Cardiac septum (tissue), 1 donor: ENCODE data around the gene TMEM131. TPM values are rescaled to one million over a fixed set of nuclear protein-coding genes. Genes with fewer than 3 reads are reported as not detected.
"Not testable (repeated sequence)": the region's sequence is repeated elsewhere in the genome, so short reads cannot be mapped to it uniquely, and the experiment has no call there.

Experiments
- DNase-seq: peaks from one replicate; pipeline ENCODE4 v3.0.0-alpha.2; 2020; ENCODE audit warnings: low spot score
- intact Hi-C: fragments of 100-400 bp; cut with DNase I; formaldehyde crosslinking; loops from one replicate; pipeline ENCODE4 v1.14.0; 2022
- total RNA-seq: library from RNA; stranded (reverse); fragmentation: NEBNext Ultra II Directional; extraction: Animal tissue kit (Norgen Biotek cat#: 25700); gene quantifications from one replicate; pipeline ENCODE4 v1.2.1, GENCODE V29; 2021
- donor health status: DM: no; HTN: no; CAD: no.

The TMEM131 gene
- total RNA-seq, 1 donor from 2014 or later = 28.6 TPM

DNA sequence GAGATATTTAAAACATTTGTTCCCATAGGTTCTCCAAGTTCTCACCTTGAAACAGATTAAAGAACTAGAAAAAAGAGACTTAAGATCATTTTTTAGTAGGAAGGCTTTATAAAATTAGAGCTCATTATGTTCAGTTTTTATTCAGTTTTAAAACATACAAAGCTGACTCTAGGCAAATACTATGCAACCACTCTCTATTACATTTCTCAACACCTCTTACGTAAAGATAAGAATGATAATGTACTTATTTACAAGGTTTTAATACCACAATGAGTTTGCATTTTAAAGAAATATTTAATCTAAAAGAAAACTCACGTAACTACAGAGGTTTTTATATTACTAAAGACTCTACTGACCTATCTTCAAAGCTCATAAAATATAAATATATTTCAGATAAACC, 68.8 kb downstream of the TMEM131 start:
- intact Hi-C loops = no loop called here
- DNase-seq = no peak

DNA sequence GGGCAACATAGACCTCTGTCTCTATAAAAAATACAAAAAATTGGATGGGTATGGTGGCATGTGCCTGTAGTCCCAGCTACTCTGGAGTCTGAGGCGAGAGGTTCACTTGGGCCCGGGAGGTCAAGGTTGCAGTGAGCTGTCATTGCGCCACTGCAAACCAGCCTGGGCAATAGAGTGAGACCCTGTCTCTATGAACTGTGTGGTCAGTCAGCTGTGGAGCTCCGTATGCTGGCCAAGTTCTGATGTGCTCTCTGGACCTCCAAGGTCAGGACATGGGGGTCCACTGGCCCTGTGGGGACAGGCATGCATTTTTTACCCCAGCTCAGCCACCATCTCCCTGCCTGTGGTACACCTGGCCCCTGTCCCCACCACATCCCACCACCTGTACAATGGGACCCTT, 71.6 kb downstream of the TMEM131 start:
- no peak for DNase-seq
- intact Hi-C loops = no loop called here

DNA sequence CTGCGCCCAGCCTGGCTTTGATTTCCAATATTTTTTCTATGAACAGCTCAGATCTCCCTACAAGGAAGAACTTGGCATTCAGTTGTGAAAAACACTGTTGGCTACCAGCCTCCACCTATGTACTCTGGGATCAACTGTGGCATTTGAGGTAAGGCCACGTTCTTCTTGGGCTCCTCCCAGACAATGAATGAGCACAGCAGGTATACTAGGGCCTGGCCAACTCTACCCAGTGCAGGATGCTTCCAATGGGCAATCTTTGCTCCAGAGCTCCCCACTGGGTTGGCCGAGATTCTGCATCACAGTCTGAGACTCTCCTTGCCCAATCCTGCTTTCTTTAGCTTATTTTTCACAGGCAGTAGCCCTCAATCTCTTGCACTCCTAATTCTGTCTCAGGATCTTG, 75.9 kb downstream of the TMEM131 start:
- intact Hi-C loops = no loop called here
- no peak for DNase-seq

DNA sequence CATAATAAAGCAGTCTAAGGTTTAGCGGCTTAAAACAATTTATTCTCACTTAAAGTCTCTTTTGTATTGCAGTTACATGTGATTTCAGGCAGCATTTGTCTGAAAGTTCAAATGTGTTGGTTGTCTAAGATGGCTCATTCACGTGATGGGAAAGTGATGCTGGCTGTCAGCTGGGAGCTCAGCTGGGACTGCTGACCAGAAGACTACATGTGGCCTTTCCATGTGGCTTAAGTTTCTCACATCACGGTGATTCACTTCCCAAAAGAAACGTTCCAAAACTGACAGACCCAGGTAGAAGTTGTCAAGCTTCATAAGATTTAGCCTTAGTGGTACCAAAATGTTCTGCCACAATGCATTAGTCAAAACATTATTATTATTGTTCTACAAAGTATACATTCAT, 76.9 kb downstream of the TMEM131 start:
- intact Hi-C loops = no loop called here
- no peak for DNase-seq

DNA sequence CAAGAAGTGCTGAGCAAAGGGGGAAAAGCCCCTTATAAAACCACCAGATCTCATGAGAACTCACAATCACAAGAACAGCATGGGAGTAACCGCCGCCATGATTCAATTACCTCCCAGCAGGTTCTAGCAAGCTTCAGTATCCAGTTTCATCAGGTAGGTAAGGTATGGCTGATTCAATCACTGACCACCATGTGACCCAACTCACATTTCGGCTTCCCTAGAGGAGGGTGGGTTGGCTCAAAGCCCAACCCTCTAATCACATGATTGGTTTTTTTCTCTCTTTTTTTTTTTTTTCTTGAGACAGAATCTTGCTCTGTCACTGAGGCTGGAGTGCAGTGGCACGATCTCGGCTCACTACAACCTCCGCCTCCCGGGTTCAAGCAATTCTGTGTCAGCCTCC, 78.1 kb downstream of the TMEM131 start:
- intact Hi-C loops, DNase-seq: not testable (repeated sequence)

DNA sequence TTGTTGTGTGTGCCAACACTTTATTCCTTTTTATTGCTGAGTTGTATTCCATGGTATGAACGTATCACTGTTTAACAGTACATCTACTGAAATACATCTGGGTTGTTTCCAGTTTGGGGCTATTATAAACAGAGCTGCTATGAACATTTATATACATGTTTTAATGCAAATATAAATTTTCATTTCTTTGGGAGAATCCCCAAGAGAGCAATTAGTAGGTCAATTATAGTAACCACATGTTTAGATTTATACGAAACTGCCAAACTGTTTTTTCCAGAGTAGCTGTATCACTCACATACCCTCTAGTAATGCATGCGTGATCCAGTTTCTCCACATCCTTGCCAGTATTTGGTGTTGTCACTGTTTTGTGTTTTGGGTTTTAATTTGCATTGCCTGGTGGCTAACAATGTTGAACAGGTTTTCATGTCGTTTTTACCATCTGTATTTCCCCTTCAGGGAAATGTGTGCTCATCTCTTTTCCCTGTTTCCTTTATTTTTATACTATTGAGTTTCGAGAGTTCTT, 81.0 kb downstream of the TMEM131 start:
- intact Hi-C loops = no loop called here

DNA sequence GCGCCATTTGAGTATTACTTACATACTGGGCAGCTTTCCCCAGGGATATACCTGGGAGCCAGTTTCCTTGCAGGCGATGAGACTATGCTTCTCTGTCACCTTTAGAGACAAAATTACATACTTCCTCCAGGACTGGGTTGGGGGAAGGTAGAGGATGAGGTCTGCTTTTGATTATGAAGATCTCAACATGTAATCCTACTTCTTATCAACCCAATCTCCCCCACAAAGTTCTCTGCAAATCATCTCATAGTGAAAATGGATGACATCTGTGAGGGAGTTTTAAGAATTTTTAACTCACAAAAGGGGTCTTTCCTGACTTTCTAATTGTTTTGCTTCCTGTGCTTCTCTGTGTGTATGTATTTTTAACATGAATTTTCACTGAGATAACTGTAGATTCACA, 81.9 kb downstream of the TMEM131 start:
- no peak for DNase-seq
- intact Hi-C loops = no loop called here

More for the DNA sequence above, 81.0 kb downstream of the TMEM131 start:
- DNase-seq = no peak

DNA sequence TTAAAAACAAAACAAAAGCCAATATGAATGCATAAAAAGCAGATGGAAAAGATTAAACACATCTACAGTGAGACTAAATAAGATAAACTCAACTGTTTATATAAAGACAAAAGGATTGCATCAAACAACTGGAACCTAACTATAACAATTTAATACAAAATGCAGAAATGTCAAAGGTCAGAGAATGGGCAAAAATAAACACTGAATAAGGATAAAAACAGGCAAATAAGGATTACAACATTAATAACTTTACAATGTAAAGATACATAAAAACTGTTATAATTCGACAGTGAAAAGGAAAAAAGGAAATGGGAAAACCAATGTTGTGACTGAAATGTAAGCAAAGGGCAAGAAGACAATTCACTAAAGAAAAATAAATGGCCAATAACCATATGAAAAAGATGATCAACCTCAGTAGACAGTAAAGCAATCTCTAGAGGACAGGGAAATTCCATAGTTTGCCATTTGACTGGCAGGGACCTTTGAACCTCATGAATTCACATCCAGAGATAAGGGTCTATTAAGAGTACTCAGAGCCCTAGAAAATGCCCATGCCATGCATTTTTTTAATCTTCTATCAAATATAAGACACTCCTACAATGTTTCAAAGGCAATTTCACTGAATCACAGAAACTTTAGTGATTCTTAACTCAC, 83.7 kb downstream of the TMEM131 start:
- intact Hi-C loops = no loop called here
- no peak for DNase-seq

DNA sequence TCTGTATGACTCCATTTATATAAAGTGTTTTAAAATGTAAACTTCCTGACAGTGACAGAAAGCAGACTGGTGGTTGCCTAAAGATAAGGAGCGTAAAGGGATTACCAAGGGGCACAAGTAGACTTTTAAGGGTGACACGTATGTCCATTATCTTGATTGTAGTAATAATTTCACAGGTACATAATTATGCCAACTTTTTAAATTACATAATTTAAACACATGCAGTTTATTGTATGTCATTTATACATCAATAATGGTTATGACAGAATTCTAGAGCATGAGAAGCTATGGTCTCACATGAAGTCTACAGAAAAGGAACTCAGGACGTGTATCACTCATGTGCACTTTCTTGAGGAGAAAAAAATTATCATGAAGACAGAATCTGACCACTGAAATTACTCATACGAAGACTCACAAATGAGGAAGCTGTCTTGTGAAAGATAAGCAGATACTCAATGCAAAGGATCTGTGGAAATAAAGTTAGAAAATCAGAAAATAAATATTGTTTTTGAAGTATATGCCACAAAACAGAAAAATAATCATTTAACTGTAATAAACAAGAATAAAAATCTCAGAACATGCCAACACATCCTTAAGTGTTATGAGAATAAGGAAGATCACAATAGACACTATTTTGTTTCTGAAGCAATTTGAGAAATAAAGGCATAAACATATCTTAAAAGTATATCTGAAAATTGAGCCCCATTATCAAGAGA, 84.4 kb downstream of the TMEM131 start:
- intact Hi-C loops = no loop called here
- no peak for DNase-seq

DNA sequence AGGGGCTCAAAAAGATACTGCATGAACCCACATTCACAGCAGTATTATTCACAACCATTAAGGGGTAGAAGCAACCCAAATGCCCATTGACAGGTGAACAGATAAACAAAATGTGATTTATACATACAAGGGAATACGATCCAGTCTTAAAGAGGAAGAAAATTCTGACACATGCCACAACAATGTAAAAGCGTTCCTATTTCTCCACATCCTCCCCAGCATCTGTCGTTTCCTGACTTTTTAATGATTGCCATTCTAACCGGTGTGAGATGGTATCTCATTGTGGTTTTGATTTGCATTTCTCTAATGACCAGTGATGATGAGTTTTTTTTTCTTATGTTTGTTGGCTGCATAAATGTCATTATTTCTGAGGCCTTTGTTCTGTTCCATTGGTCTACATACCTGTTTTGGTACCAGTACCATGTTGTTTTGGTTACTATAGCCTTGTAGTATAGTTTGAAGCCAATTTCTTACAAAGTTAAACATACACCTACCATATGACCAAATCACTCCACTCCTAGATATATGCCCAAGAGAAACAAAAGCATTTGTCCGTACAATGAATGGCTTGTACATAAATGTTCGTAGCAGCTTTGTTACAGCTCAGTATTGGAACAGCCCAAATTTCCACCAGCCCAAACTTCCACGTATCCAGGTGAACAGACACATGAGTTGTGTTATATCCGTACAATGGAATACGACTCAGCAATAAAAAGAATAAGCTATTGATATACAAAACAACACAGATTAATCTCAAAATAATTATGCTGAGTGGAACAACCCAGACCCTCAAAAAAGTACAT, 85.1 kb downstream of the TMEM131 start:
- no peak for DNase-seq
- intact Hi-C loops = no loop called here

DNA sequence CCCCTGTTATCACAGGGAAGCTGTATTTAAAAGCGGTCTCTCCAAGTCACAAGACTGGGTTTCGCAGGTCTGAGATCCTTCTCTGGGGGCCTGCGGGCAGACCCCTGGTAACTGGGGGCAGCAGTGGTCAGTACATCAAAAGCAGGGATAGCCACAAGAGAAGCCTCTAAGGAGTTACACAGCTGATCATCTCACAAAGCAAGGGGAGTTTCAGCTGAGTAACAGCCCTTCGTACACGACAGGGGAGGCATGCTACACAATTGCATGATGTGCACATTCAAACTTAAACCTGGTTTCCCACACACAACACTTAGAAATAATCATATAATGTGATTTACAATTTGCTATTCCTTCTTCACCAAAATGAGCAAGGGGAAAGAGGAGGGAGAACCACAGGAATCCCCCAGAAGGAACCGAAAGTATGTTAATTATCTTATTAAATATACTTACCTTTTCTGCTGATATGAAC, 87.5 kb downstream of the TMEM131 start:
- intact Hi-C loops = no loop called here
- no peak for DNase-seq

DNA sequence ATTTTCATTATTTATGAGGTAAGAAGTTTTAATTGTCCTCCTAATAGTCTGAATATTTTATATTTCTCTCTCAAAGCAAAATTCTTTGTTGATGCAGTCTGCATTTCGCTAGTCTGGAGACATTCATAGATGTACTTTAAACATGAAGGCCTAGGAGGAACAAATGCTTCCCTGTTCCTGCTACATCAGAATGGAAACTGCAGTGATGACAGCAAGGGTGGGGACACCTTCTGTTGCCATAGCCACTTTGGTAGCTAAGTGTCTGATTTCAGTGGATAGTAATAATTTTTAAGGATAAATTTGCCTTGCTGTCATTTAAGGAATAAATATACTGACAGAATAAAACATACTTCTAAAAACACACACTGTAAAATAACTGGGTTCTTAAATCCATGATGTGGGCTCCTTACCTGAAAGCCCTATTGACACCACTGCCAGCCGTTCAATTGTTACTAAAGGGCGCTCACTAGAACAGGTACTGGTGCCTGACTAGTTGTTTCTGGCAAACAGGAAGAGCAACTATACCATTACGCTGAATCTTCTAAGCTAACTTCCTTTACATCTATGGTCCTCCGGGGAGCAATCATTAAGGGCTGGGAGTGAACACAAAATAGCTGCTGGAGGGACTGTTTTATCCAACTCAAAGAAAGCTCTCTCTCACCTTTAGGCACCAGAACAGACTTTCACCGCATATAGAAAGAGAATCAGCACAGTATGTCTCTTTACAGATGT, 88.2 kb downstream of the TMEM131 start:
- intact Hi-C loops = no loop called here
- no peak for DNase-seq

DNA sequence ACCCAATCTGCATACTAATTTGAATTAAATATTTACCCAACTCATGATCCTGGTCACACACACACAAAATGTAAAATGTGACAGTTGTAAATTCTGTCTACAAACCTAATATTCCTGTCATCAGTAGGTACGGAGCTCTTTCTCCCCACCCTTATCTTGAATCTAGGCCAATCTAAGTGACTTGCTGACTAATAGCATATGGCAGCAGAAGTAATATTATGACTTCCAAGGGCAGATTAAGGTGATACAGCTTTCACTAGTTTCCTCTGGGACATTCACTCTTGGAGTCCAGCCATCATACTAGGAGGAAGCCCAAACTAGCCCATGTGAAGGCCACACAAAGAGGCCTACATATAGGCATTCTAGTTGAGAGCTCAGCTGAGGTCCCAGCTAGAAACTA, 89.4 kb downstream of the TMEM131 start:
- intact Hi-C loops = no loop called here
- DNase-seq = no peak

DNA sequence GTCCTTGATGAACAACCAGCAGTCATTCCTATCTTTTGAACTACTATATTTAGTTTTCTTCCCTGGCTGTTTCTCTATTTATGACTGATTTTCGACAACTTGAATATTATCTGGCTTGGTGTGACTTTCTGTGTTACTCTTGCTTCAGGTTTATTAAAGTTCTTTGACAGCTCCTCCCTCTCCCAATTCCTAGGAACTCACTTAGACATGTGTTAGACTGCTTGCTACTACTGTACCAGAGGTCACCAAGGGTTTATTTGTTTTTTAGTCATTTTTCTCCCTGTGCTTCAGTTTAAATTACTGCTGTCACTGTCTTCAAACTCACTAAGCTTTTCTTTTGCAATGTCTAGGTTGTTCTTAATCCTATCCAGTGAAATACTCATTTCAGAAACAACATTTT, 90.5 kb downstream of the TMEM131 start:
- DNase-seq = no peak
- intact Hi-C loops = no loop called here

DNA sequence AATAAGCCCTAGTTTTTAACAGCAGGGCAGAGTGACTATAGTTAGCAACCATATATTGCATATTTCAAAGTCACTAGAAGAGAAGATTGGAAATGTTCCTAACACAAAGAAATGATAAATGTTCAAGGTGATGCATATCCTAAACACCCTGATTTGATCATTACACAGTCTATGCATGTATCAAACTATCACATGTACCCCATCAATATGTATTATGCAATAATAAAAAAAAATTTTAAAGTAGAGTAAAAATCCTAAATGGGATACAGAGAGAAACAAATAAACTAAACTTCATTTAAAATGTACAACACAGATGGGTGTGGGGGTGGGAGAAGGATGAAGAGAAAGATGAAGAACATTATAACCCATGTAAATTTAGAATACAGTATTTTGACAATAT, 93.9 kb downstream of the TMEM131 start:
- intact Hi-C loops = no loop called here
- DNase-seq = no peak

DNA sequence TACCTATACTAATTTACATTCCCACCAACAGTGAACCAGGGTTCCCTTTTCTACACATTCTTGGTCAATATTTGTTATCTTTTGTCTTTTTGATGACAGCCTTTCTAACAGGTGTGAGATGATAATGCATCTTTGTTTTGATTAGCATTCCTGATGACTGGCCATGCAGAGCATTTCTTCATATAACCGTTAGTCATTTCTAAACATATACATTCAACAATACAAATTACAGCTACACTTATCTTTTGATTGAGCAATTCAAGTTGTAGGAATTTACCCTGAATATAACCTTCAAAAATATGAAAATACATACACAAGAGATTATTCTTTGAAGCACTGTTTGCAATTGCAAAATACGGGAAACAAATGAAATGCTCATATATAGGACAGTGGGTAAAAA, 94.9 kb downstream of the TMEM131 start:
- no peak for DNase-seq
- intact Hi-C loops = no loop called here

DNA sequence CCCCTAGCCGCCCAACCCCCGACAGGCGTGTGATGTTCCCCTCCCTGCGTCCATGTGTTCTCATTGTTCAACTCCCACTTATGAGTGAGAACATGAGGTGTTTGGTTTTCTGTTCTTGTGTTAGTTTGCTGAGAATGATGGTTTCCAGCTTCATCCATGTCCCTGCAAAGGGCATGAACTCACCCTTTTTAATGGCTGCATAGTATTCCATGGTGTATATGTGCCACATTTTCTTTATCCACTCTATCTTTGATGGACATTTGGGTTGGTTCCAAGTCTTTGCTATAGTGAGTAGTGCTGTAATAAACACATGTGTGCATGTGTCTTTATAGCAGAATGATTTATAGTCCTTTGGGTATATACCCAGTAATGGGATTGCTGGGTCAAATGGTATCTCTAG, 102.7 kb downstream of the TMEM131 start:
- DNase-seq, intact Hi-C loops: not testable (repeated sequence)

DNA sequence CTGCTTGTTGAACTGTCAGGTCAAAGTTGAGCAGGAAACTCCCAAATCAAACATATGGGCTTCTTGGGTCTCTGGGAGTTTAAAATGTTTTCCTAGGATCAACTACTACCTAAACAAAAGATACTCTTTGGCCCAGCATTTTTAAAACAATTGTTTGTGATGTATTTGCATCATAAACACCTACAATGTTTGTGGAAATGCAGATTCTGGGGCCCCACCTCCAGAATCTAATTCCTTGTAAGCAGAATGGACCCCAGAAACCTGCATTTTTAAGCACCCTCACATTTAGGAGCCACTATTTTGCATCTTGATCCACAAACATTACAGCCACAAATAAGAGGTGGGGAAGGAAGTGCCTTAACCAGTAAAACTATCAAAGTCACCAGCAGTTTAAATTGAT, 104.1 kb downstream of the TMEM131 start:
- intact Hi-C loops = no loop called here
- no peak for DNase-seq

DNA sequence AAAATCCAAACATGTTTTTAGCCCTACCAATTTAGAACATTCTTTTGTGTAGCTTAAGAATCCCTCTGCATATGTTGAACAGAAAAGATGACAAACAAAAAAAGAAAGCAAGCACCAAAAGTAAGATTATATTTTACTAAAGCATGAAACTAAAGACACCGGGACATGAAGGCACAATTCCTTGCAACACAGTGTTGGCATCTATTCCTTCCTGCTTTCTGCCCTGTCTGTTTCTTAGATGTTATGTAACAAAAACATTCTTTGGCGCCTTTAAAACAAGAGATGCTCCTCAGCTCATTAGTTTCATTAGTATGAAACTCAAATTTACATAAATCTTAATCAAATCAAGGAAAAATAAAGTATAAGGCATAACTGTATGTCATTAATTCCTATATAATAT, 106.6 kb downstream of the TMEM131 start:
- intact Hi-C loops = no loop called here
- no peak for DNase-seq

DNA sequence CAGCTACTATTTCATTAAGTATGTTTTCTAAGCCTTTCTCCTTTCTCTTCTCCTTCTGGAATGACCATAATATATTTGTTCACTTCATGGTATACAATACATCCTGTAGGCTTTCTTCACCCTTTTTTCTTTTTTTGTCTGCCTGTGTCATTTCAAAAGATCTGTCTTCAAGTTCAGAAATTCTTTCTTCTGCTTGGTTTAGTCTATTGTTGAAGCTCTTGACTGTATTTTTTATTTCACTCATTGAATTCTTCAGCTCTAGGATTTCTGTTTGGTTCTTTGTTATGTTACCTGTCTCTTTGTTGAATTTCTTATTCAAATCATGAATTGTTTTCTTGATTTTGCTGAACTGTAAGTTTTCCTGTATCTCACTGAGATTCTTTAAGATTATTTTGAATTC, 109.9 kb downstream of the TMEM131 start:
- intact Hi-C loops = no loop called here

More for the DNA sequence above, 109.9 kb downstream of the TMEM131 start:
- DNase-seq = no peak
